K562 (cell line): Measurements from ENCODE around the gene WASHC4. TPM values are rescaled to one million over a fixed set of nuclear protein-coding genes. Genes with fewer than 3 reads are reported as not detected.

Experiments used
- C11orf30 ChIP-seq: fragments of 450-650 bp; IDR thresholded peaks from 2 replicates; pipeline ENCODE4 v1.6.1; 2016; ENCODE audit warnings: low read depth, mild to moderate bottlenecking
- CCNT2 ChIP-seq: IDR thresholded peaks from 2 replicates; pipeline ENCODE4 v1.6.1; 2011; ENCODE audit warnings: borderline replicate concordance, low read depth, mild to moderate bottlenecking, moderate library complexity, mixed read lengths, low read length; ENCODE audit not compliant: insufficient read length; ENCODE audit errors: extremely low read depth
- CHD4 ChIP-seq: fragments of 200-600 bp; sonication (generic); IDR thresholded peaks from 3 replicates; pipeline ENCODE4 v1.6.1; 2012; ENCODE audit warnings: low read depth, mild to moderate bottlenecking, mixed read lengths, low read length, inconsistent platforms; ENCODE audit not compliant: insufficient read depth, insufficient replicate concordance, poor library complexity, severe bottlenecking
- CREB1 ChIP-seq, 2 experiments: sonication (generic) in 1 of 2; formaldehyde crosslinking in 1 of 2; IDR thresholded peaks; 2 replicates each; pipeline versions ENCODE4 v1.6.1 to v1.8.0; 2012 to 2022; ENCODE audit warnings: inconsistent platforms in 1 of 2, mild to moderate bottlenecking in 1 of 2, missing genetic modification reagents in 1 of 2, moderate library complexity in 1 of 2
- HDAC2 ChIP-seq: fragments of 450-650 bp; IDR thresholded peaks from 2 replicates; pipeline ENCODE4 v1.6.1; 2016; ENCODE audit warnings: mild to moderate bottlenecking
- HNRNPH1 ChIP-seq: fragments of 200-400 bp; formaldehyde crosslinking; optimal IDR thresholded peaks from 2 replicates; pipeline ENCODE3; 2017; ENCODE audit warnings: low read depth, mild to moderate bottlenecking, low read length, moderate library complexity
- IFI16 ChIP-seq: fragments of 250-450 bp; sonication (Bioruptor Pico); IDR thresholded peaks from 2 replicates; pipeline ENCODE4 v2.1.2; 2022; ENCODE audit warnings: mild to moderate bottlenecking, inconsistent platforms
- LARP7 ChIP-seq: fragments of 450-650 bp; IDR thresholded peaks from 2 replicates; pipeline ENCODE4 v1.6.1; 2016
- MCM3 ChIP-seq: fragments of 450-650 bp; IDR thresholded peaks from 2 replicates; pipeline ENCODE4 v1.6.1; 2016
- MEF2A ChIP-seq: IDR thresholded peaks from 2 replicates; pipeline ENCODE4 v1.6.1; 2011; ENCODE audit warnings: low read depth, mild to moderate bottlenecking, low read length, moderate library complexity; ENCODE audit not compliant: control insufficient read depth
- MTA3 ChIP-seq: fragments of 450-650 bp; formaldehyde crosslinking; IDR thresholded peaks from 2 replicates; pipeline ENCODE4 v1.6.1; 2017; ENCODE audit warnings: mild to moderate bottlenecking, borderline replicate concordance
- NFRKB ChIP-seq: fragments of 450-650 bp; IDR thresholded peaks from 2 replicates; pipeline ENCODE4 v1.6.1; 2016; ENCODE audit warnings: low read depth
- RAD51 ChIP-seq: fragments of 450-650 bp; IDR thresholded peaks from 2 replicates; pipeline ENCODE4 v1.7.1; 2016; ENCODE audit warnings: low read depth, mild to moderate bottlenecking, borderline replicate concordance
- SRSF1 ChIP-seq: fragments of 200-400 bp; formaldehyde crosslinking; IDR thresholded peaks from 2 replicates; pipeline ENCODE4 v1.6.1; 2017; ENCODE audit warnings: mild to moderate bottlenecking, low read depth, low read length, moderate library complexity
- SRSF3 ChIP-seq: fragments of 200-400 bp; formaldehyde crosslinking; IDR thresholded peaks from 2 replicates; pipeline ENCODE4 v1.6.1; 2016; ENCODE audit warnings: mild to moderate bottlenecking, low read length, moderate library complexity; ENCODE audit not compliant: insufficient read depth
- STAT5A ChIP-seq: IDR thresholded peaks from 2 replicates; pipeline ENCODE4 v1.6.1; 2012; ENCODE audit warnings: low read length, inconsistent platforms, borderline replicate concordance
- TEAD1 ChIP-seq, 2 experiments: fragments of 450-650 bp in 1 of 2; sonication (generic) in 1 of 2; formaldehyde crosslinking; IDR thresholded peaks; 2 replicates each; pipeline versions ENCODE4 v1.4.0 to v1.8.0; 2020 to 2022; ENCODE audit warnings: mild to moderate bottlenecking in 2 of 2, missing genetic modification reagents in 1 of 2
- ZBTB17 ChIP-seq: fragments of 450-650 bp; formaldehyde crosslinking; IDR thresholded peaks from 2 replicates; pipeline ENCODE4 v1.4.0; 2020; ENCODE audit warnings: mild to moderate bottlenecking
- ZKSCAN3 ChIP-seq: fragments of 250-450 bp; sonication (Bioruptor Pico); IDR thresholded peaks from 2 replicates; pipeline ENCODE4 v1.4.0; 2020
- ZNF133 ChIP-seq: fragments of 250-450 bp; sonication (Bioruptor Pico); IDR thresholded peaks from 2 replicates; pipeline ENCODE4 v1.4.0; 2020; ENCODE audit warnings: mild to moderate bottlenecking
- ZNF184 ChIP-seq: sonication (generic); formaldehyde crosslinking; IDR thresholded peaks from 2 replicates; pipeline ENCODE4 v1.5.0; 2020; ENCODE audit warnings: missing genetic modification reagents
- ZNF282 ChIP-seq: sonication (generic); formaldehyde crosslinking; IDR thresholded peaks from 2 replicates; pipeline ENCODE4 v1.8.1; 2023; ENCODE audit warnings: missing genetic modification reagents
- ZNF324 ChIP-seq: fragments of 250-450 bp; sonication (Bioruptor Pico); IDR thresholded peaks from 2 replicates; pipeline ENCODE4 v1.4.0; 2020; ENCODE audit warnings: mild to moderate bottlenecking
- ZNF449 ChIP-seq: fragments of 250-450 bp; sonication (Bioruptor Pico); IDR thresholded peaks from 2 replicates; pipeline ENCODE4 v1.8.0; 2022; ENCODE audit warnings: moderate library complexity, mild to moderate bottlenecking, inconsistent platforms
- polyA plus RNA-seq, 8 experiments: library from polyadenylated mRNA; depleted of rRNA in 4 of 8; stranded (reverse) in 5 of 8; unstranded in 3 of 8; fragments of >200 nt; fragmentation: Nextera tagmentation in 2 of 8; fragmentation: Illumina TruSeq in 1 of 8; extraction: Ambion mirVana in 2 of 8; extraction: Trizol in 1 of 8; gene quantifications; 2 replicates each; pipeline versions ENCODE4 v1.2.1 to v1.2.3, GENCODE V29; 2011 to 2014; ENCODE audit warnings: inconsistent platforms in 1 of 8, missing spikeins in 1 of 8
- total RNA-seq, 7 experiments: library from RNA; depleted of rRNA in 6 of 7; stranded (reverse); fragments of >200 nt in 6 of 7; fragmentation: Illumina TruSeq in 2 of 7; extraction: Trizol in 2 of 7; gene quantifications; 2 replicates each; pipeline versions ENCODE4 v1.2.1 to v1.2.3, GENCODE V29; 2011 to 2021; ENCODE audit warnings: low replicate concordance in 1 of 7

WASHC4 gene
- total and polyA plus RNA-seq, 9 of the 15 experiments (the other 6 are each of a cell fraction or from before 2014, with no cell fraction given), result 12.5 to 38.5 (median 21.3) TPM

- no peak for TF ChIP-seq HNRNPH1
- TF ChIP-seq CREB1 (IDR thresholded peaks at IDR 0.05), result peak; percentile 79
- peak; percentile 67; the same call in 1 of the 2 replicates for TF ChIP-seq CREB1 (CRISPR knock-in tag; IDR thresholded peaks at IDR 0.05)
- TF ChIP-seq MCM3, result no peak
- TF ChIP-seq MEF2A, result no peak
- peak; percentile 82 for TF ChIP-seq ZBTB17 (CRISPR knock-in tag)
- TF ChIP-seq CHD4, result no peak
- 0 out of 2 replicates have a peak, but pooled peaks have one; percentile 77 for TF ChIP-seq ZNF282 (CRISPR knock-in tag)
- peak; percentile 48 for TF ChIP-seq C11orf30
- TF ChIP-seq ZNF449 (CRISPR knock-in tag), result no peak
- TF ChIP-seq ZNF184 (CRISPR knock-in tag), result no peak
- TF ChIP-seq STAT5A, result no peak
- no peak for TF ChIP-seq SRSF3
- TF ChIP-seq IFI16 (CRISPR knock-in tag), result no peak
- no peak for TF ChIP-seq ZKSCAN3
- no peak for TF ChIP-seq SRSF1
- peak; percentile 92 for TF ChIP-seq CCNT2
- TF ChIP-seq MTA3, result peak; percentile 70; the same call in 1 of the 2 replicates
- TF ChIP-seq ZNF324 (CRISPR knock-in tag), result no peak
- no peak for TF ChIP-seq HDAC2
- no peak; the same call in 1 of the 2 replicates for TF ChIP-seq LARP7
- no peak for TF ChIP-seq TEAD1 (CRISPR knock-in tag; IDR thresholded peaks at IDR 0.05)
- no peak for TF ChIP-seq ZNF133 (CRISPR knock-in tag)
- TF ChIP-seq RAD51, result peak; percentile 92
- TF ChIP-seq NFRKB, result peak; percentile 71; the same call in 1 of the 2 replicates
These were observed at the start of gene WASHC4 (continued) for GRCh38 chr12:105107494-105108371.
